Endometrium (tissue), 2 donors: ENCODE measurements around the gene PPP1CA.
"Not testable (repeated sequence)": the region's sequence is repeated elsewhere in the genome, so short reads cannot be mapped to it uniquely, and the experiment has no call there.

Experiments used
- FAIRE-seq: peaks from 2 replicates; lab custom pipeline; 2012; peaks lifted over from hg19 to GRCh38; lab: Jason Lieb, UNC
- donor health status: control.
- donor health status: control.

The PPP1CA gene

DNA sequence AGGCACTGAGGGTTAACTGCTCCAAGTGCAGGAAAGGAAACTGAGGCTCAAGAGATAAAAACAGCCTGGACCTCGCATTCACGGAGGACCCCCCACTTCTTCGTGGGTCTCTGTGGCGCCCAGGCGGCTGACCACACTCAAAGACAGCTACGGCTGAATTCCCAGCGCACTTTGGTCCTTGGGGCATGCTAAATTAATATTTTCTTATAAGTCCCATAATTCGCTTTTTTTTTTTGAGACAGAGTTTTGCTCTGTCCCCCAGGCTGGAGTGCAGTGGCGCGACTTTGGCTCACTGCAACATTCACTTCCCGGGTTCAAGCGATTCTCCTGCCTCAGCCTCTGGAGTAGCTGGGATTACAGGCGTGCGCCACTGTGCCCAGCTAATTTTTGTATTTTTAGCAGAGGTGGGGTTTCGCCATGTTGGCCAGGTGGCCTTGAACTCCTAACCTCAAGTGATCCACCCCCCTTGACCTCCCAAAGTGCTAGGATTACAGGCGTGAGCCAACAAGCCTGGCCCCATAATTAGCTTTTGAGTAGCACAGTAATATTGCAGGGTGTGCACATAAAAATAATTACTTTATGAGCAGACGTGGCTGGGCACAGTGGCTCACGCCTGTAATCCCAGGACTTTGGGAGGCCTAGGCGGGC is 658 bp upstream of the PPP1CA start:
- not testable (repeated sequence) for FAIRE-seq

DNA sequence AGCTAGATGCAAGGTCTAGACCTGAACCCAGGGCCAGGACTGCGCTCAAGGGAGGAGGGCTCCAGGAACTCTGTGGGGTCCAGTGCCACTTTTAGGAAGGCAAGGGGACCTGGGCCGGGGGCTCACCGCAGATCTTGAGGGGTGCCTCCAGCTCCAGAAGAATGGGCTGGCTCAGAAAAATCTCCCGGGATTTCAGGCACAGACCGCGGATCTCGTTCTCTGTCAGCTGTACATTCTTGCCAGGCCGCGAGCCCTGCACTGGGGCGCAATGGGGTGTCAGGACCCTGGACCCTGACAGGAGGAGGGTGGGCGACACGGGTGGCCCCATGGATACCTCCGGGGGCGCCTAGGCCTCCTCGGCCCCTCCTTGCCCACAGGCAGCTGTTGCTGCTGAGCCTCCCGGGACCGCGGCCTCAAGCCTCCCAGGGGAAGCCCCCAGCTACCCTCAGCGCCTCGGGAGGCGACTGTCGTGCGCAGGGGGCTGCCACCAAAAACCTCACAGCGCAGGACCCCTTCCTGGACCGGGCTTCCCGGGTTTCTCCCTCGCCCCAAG is 640 bp downstream of the PPP1CA start:
- no peak for FAIRE-seq

GRCh38 chr11:67400251-67400941 is 1.3 kb downstream of the PPP1CA start:
- FAIRE-seq, result no peak

DNA sequence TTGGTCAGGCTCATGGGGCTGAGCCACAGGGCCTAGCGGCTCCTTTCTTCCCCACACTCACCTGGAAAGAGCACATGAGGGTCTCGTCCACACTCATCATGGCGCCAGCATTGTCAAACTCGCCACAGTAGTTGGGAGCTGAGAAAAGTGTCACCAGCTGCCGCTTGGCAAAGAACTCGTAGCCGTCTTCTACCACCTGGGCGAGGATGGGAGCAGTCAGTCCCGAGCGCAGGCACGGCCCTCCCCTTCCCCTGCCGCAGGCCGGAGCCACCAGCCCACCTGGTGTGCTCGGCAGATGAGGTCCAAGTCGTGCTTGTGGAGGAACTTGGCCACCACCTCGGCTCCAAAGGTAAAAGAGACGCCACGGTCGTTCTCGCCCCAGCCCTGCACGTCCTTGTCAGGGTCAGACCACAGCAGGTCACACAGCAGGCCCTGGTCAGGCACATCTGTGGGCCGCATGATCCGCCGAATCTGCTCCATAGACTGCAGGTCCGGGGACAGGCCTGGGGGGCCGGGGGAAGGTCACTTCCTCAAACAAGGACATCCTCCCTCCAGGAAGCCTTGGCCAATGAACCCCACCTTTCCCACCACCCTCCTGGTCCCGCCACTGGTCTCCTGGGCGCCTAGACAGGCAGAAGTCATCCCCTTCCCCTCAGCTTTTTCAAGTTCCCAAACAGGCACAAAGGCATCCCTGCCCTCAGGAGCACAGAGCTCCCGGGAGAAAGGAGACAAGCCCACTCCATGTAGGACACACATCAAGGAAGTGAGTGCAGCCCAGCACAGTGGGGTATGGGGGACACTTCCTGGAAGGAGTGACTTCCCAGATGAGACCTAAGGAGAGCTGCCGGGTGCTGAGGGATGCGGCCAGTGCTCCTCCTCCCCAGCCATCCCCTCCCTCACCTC is 2.7 kb downstream of the PPP1CA start:
- FAIRE-seq, result no peak

GRCh38 chr11:67397986-67398660 is 3.5 kb downstream of the PPP1CA start:
- no peak for FAIRE-seq

DNA sequence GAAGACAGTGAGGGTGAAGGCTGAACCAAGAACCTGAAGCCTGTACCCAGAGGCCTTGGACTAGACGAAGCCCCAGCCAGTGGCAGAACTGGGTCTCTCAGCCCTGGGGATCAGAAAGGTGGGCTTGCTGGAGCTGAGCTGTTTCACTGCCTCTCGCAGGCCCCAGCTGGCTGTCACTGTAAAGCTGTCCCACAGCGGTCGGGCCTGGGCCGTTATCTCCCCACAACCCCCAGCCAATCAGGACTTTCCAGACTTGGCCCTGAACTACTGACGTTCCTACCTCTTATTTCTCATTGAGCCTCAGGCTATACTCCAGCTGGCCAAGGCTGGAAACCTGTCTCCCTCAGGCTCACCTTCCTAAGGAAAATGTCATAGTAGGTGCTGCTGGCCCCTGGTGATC is 4.1 kb downstream of the PPP1CA start:
- FAIRE-seq, result no peak

DNA sequence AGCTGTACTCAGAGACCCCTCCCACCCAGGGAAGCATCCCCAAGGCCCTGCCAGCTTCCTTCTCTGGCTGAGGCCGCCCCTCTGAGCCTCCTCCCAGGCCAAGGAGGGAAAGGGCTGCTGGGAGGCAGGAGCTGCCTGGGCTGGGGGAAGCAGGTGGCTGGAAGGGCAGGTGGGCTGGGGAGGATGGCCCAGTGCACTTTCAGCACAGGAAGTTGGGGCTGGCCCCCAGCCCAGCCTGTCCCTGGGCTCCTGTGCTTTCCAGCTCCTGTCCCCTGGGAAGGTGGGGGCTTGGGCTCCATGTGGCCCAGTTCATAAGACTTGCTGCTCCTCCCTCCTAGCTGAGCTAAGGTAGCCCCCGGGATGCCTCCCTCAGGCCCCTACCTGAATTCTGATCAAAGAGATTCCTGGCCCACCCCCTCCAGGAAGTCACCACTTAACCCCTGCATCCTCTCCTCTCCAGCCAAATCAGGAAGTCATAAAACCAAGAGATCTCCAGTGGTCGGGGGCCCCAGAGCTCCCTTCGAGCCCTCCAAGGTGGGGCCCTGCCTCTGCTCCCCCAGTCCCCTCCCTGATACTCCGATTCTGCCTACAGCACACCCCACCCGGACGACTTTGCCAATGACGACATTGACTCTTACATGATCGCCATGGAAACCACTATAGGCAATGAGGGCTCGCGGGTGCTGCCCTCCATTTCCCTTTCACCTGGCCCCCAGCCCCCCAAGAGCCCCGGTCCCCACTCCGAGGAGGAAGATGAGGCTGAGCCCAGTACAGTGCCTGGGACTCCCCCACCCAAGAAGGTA is 4.9 kb downstream of the PPP1CA start:
- no peak for FAIRE-seq

DNA sequence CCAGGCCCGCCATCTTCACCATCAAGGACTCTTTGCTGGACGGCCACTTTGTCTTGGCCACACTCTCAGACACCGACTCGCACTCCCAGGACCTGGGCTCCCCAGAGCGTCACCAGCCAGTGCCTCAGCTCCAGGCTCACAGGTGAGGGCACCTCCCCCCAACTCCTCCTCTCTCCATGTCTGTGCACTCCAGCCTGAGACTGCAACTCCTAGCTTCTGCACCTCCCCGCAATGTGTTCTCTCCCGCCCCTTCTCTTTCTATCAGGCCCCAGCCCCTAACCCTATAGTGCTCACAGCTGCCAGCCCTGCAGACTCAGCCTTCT is 5.4 kb downstream of the PPP1CA start:
- FAIRE-seq, result no peak

- FAIRE-seq, result no peak
Observed at GRCh38 chr11:67395555-67396258, 6.0 kb downstream of the PPP1CA start.

DNA sequence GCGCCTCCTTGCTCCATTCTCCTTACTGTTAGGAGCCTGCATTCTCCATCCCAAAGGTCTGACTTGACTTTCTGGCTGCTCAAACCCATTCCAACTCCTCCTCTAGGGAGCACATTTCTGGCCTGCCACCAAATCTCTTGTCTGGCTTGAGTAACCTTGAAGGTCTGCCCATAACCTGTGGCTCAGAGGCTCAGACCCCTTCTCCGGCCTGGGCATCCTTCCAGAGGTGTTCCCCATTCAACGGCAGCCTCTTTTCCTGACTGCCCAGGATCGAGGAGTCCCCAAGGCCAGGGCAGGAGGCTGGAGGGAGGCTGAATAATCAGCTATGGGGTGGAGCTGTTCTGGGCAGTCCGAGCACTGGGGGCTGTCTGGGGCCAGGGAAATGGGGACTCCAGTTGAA is 7.7 kb downstream of the PPP1CA start:
- FAIRE-seq, result no peak

DNA sequence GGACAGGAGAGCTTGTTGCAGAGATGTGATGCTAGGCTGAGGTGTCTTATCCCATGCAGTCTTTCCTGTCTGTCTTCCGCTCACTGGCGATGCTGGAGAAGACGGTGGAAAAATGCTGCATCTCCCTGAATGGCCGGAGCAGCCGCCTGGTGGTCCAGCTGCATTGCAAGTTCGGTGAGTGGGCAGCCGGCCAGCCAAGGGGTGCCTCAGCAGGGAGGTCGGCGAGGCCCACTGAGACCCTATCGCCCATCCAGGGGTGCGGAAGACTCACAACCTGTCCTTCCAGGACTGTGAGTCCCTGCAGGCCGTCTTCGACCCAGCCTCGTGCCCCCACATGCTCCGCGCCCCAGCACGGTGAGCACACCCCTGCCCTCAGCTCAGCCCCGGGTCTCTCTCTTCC is 8.2 kb downstream of the PPP1CA start:
- FAIRE-seq, result no peak

- no peak for FAIRE-seq
Observed at GRCh38 chr11:67392183-67392715, 9.4 kb downstream of the PPP1CA start.

GRCh38 chr11:67391304-67392182 is 10.1 kb downstream of the PPP1CA start, which contains the start of gene RAD9A:
RAD9A (plus strand) TSS chr11:67391986; CDS start chr11:67392045, 59 bp downstream.
- no peak for FAIRE-seq

GRCh38 chr11:67390947-67391303 is 10.7 kb downstream of the PPP1CA start:
- FAIRE-seq, result no peak

- FAIRE-seq, result no peak
Observed at GRCh38 chr11:67389477-67389876, 12.2 kb downstream of the PPP1CA start.

- no peak for FAIRE-seq
Observed at GRCh38 chr11:67387518-67387917, 14.1 kb downstream of the PPP1CA start.

- FAIRE-seq, result no peak
Observed at GRCh38 chr11:67387069-67387468, 14.6 kb downstream of the PPP1CA start.

GRCh38 chr11:67384851-67385366 is 16.7 kb downstream of the PPP1CA start:
- no peak for FAIRE-seq
